Gastroesophageal sphincter (tissue), 4 donors: ENCODE measurements around the gene PTPRG. TPM values are rescaled to one million over a fixed set of nuclear protein-coding genes. Genes with fewer than 3 reads are reported as not detected.

Experiments
- ATAC-seq: fragments of 150-250 bp; one replicate; pipeline ENCODE4 v1.9.1; 2016; ENCODE audit warnings: mild to moderate bottlenecking, moderate library complexity
- H3K27ac ChIP-seq, 4 donors: fragments of 200-600 bp; sonication (generic) in 3 of 4; 1 replicate in 3 of 4; 2 replicates in 1 of 4; pipeline ENCODE4 v1.5.1; 2016 to 2019
- H3K27me3 ChIP-seq: fragments of 200-600 bp; sonication (generic); one replicate; pipeline ENCODE4 v1.5.1; 2019
- H3K36me3 ChIP-seq, 2 donors: fragments of 200-600 bp; sonication (generic); one replicate each; pipeline ENCODE4 v1.5.1; 2019; ENCODE audit warnings: control low read depth in 1 of 2
- H3K4me1 ChIP-seq, 3 donors: fragments of 200-600 bp; sonication (generic); 1 replicate in 2 of 3; 2 replicates in 1 of 3; pipeline ENCODE4 v1.5.1; 2016 to 2019; ENCODE audit warnings: control low read depth in 2 of 3
- H3K4me3 ChIP-seq, 2 donors: fragments of 200-600 bp; sonication (generic); one replicate each; pipeline ENCODE4 v1.5.1; 2019; ENCODE audit warnings: mild to moderate bottlenecking in 1 of 2, moderate library complexity in 1 of 2
- H3K9me3 ChIP-seq, 3 donors: fragments of 200-600 bp; sonication (generic); one replicate each; pipeline ENCODE4 v1.5.1; 2017 to 2019; ENCODE audit warnings: control low read depth in 2 of 3
- EP300 ChIP-seq: sonication (generic); formaldehyde crosslinking; IDR thresholded peaks from one replicate; pipeline ENCODE4 v1.6.1; 2017; ENCODE audit warnings: antibody characterized with exemption, mild to moderate bottlenecking
- POLR2A ChIP-seq, 2 donors: fragments of 450-650 bp; IDR thresholded peaks; one replicate each; pipeline ENCODE4 v1.6.1; 2017; ENCODE audit warnings: antibody characterized with exemption in 2 of 2, mild to moderate bottlenecking in 2 of 2, moderate library complexity in 1 of 2
- POLR2AphosphoS5 ChIP-seq: sonication (generic); formaldehyde crosslinking; IDR thresholded peaks from one replicate; pipeline ENCODE4 v1.6.1; 2017; ENCODE audit warnings: antibody characterized with exemption
- WGBS, 2 donors: methylation state at CpG; one replicate each; pipeline ENCODE4 v1.1.5; 2018; ENCODE audit warnings: low coverage in 1 of 2; 5-methylcytosine and 5-hydroxymethylcytosine counted together
- total RNA-seq, 4 donors: library from RNA; depleted of rRNA; stranded (reverse); fragments of >200 nt; gene quantifications; one replicate each; pipeline ENCODE4 v1.1.0, GENCODE V29; 2016
- TF ChIP-seq, protein P1 (sequence below), 4 experiments: fragments of 200-600 bp in 2 of 4; fragments of 450-650 bp in 2 of 4; sonication (generic) in 1 of 4; IDR thresholded peaks; one replicate each; pipeline ENCODE4 v1.5.1; 2017 to 2019; ENCODE audit warnings: antibody characterized with exemption in 4 of 4, mild to moderate bottlenecking in 2 of 4, moderate library complexity in 2 of 4

The PTPRG gene
- total RNA-seq, 4 donors from 2014 or later = 48.7 to 81.9 (median 52.8) TPM

DNA sequence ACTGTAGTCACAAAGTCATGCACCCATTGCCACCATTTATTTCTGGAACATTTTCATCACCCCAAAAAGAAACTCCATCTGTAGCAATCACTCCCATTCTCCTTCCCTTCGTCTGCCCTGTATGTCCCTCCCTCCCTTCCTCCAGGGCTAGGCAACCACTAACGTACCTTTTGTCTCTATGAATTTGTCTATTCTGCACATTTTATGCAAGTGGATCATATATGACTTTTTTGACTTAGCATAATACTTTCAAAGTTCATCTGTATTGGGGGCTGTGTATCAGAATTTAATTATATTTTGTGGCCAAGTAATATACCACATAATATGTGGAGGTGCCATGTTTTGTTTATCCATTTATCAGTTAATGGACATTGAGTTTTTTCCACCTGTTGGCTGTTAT lies 610.4 kb downstream of the PTPRG start:
- WGBS, 2 donors = 84 to 88% methylated on average over 2 of the region's 2 CpGs
- Histone ChIP-seq H3K4me3 (no peak overlapping the region), H3K27ac (no peak overlapping the region), H3K9me3 (no peaks in the 10 kb centered on the region), H3K36me3 (no peaks in the 10 kb centered on the region), H3K27me3 (no peaks in the 10 kb centered on the region), H3K4me1 (no peaks in the 10 kb centered on the region)
- TF ChIP-seq, protein P1, sequence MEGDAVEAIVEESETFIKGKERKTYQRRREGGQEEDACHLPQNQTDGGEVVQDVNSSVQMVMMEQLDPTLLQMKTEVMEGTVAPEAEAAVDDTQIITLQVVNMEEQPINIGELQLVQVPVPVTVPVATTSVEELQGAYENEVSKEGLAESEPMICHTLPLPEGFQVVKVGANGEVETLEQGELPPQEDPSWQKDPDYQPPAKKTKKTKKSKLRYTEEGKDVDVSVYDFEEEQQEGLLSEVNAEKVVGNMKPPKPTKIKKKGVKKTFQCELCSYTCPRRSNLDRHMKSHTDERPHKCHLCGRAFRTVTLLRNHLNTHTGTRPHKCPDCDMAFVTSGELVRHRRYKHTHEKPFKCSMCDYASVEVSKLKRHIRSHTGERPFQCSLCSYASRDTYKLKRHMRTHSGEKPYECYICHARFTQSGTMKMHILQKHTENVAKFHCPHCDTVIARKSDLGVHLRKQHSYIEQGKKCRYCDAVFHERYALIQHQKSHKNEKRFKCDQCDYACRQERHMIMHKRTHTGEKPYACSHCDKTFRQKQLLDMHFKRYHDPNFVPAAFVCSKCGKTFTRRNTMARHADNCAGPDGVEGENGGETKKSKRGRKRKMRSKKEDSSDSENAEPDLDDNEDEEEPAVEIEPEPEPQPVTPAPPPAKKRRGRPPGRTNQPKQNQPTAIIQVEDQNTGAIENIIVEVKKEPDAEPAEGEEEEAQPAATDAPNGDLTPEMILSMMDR (IDR thresholded peaks at IDR 0.05) = no peak
- TF ChIP-seq POLR2AphosphoS5 = no peak
- TF ChIP-seq EP300 = no peak
- TF ChIP-seq POLR2A (IDR thresholded peaks at IDR 0.05) = no peak
- ATAC-seq = no peak

DNA sequence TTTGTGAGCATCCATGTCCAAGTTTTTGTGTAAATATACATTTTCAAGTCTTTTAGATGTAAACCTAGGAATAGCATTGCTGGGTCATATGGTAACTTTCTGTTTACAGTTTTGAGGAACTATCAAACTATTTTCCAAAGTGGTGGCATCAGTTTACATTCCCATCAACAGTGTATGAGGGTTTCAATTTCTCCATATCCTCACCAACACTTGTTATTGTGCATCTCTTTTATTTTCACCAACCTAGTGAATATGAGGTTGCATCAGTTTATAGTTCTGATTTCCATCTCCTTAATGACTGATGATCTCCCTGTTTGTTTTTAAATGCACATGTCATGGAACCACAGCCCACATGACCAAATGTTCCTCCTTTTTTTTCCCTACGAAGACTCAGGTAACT lies 610.8 kb downstream of the PTPRG start:
- H3K36me3 ChIP-seq = no peaks in the 10 kb centered on the region
- no peak overlapping the region for H3K27ac ChIP-seq
- H3K4me3 ChIP-seq = no peak overlapping the region
- 86% methylated on average over 1 of the region's 1 CpG; no CpG with 5 or more reads in 1 of the 2 donors for WGBS, 2 donors
- TF ChIP-seq POLR2AphosphoS5 (no peak), POLR2A (IDR thresholded peaks at IDR 0.05) (no peak), EP300 (no peak)
- TF ChIP-seq, protein P1 (IDR thresholded peaks at IDR 0.05) = no peak
- ATAC-seq = no peak
- no peaks in the 10 kb centered on the region for H3K9me3 ChIP-seq
- H3K27me3 ChIP-seq = no peaks in the 10 kb centered on the region
- no peaks in the 10 kb centered on the region for H3K4me1 ChIP-seq

DNA sequence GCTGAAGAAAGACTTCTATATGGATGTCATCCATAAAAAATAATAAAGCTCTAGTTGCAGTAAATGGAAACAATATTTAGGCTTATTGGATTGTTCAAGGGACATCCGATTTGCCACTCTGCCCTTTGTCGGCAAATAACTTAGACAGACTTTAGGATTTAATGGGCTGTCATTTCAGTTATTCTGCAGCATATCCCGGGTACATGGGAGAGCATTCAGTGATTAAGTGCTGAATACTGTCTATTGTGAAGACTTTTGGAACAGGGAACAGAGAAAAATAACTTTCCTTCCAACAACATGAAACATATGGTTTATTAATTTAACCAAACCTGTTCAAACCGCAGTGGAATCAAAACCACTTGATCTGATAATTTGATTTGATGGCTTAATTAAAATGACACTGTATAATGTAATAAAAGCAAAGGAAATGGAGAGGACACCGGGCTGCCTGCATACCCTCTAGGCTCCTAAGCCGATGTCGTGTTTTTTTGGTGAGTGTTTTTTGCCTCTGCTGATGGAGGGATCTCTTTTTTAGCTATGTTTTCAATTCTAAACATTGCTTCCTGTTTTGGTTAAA lies 612.7 kb downstream of the PTPRG start:
- ATAC-seq = no peak
- TF ChIP-seq, protein P1 (IDR thresholded peaks at IDR 0.05) = no peak
- TF ChIP-seq POLR2AphosphoS5 = no peak
- TF ChIP-seq POLR2A (IDR thresholded peaks at IDR 0.05) = no peak
- TF ChIP-seq EP300 = no peak
- Histone ChIP-seq H3K27me3 (no peaks in the 10 kb centered on the region), H3K9me3 (no peaks in the 10 kb centered on the region), H3K4me3 (no peak overlapping the region), H3K27ac (no peak overlapping the region), H3K4me1 (no peaks in the 10 kb centered on the region), H3K36me3 (no peaks in the 10 kb centered on the region)
- 77 to 80% methylated on average over 7 of the region's 7 CpGs for WGBS, 2 donors

DNA sequence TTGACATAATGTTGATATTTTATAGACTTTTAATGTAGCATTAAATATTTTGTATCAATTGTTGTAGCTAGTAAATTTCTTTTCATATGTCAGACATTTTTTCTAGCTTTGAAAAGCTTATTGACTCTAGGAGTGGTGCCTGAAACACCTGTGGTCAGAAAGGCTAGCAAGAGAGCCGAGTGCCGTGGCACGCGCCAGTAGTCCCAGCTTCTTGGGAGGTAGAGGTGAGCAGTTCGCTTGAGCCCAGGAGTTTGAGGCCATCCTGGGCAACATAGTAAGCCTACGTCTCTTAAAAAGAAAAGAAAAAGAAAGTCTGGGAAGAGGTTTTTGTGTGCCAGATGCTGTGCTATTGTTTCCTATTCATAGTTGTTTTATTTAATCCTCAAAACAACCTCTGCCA lies 613.8 kb downstream of the PTPRG start:
- no peaks in the 10 kb centered on the region for H3K4me1 ChIP-seq
- H3K4me3 ChIP-seq = no peak overlapping the region
- 94 to 96% methylated on average over 5 to 6 of the region's 6 CpGs for WGBS, 2 donors
- H3K9me3 ChIP-seq = no peaks in the 10 kb centered on the region
- TF ChIP-seq EP300 = no peak
- no peak for TF ChIP-seq POLR2A (IDR thresholded peaks at IDR 0.05)
- TF ChIP-seq, protein P1 (IDR thresholded peaks at IDR 0.05) = no peak
- TF ChIP-seq POLR2AphosphoS5 = no peak
- H3K27ac ChIP-seq = no peak overlapping the region
- no peaks in the 10 kb centered on the region for H3K27me3 ChIP-seq
- no peaks in the 10 kb centered on the region for H3K36me3 ChIP-seq
- ATAC-seq = no peak

DNA sequence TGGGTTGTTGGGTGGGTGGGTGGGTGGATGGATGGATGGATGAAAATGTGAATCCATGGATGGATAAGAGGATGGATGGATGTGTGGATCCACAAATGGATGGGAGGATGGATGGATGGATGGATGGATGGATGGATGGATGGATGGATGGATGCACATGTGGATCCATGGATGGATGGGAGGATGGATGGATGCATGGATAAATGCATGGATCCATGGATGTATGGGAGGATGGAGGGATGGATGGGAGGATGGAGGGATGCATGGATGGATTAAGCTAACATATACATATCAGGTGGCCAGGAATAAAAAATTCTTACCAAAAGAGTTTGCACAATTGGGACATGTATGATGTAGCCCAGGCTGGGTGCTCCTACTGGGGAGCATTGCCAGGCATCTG lies 616.7 kb downstream of the PTPRG start:
- ATAC-seq = no peak
- Histone ChIP-seq H3K27me3 (no peaks in the 10 kb centered on the region), H3K4me3 (no peak overlapping the region), H3K9me3 (no peaks in the 10 kb centered on the region), H3K4me1 (no peaks in the 10 kb centered on the region), H3K27ac (no peak overlapping the region), H3K36me3 (no peaks in the 10 kb centered on the region)
- TF ChIP-seq EP300 (no peak), POLR2A (IDR thresholded peaks at IDR 0.05) (no peak), POLR2AphosphoS5 (no peak)
- TF ChIP-seq, protein P1 (IDR thresholded peaks at IDR 0.05) = no peak
